K562 (cell line): ENCODE measurements around the gene PATJ. TPM values are rescaled to one million over a fixed set of nuclear protein-coding genes. Genes with fewer than 3 reads are reported as not detected.

Source experiments
- ATAC-seq: fragments of 200-7000 bp; cut with Tn5 transposase; 3 replicates; pipeline ENCODE4 v1.9.1; 2020; ENCODE audit warnings: moderate library complexity
- BruUV-seq: library from RNA; stranded (reverse); fragments of 400-500 nt; replicated peaks from 2 replicates; lab custom pipeline; 2021; lab: Mats Ljungman, UMichigan
- CTCF ChIA-PET: fragments of 300-600 bp; formaldehyde crosslinking; extraction: SDS; loops from one replicate; lab custom pipeline; 2021; ENCODE audit warnings: low intra/inter-chr PET ratio; lab: Yijun Ruan, JAX
- POLR2A ChIA-PET: fragments of 300-600, 350-650 bp; sonication (Branson Sonifier 250); formaldehyde crosslinking; extraction: SDS; loops from one replicate; lab custom pipeline; 2021; ENCODE audit warnings: antibody characterized with exemption, inconsistent platforms; lab: Yijun Ruan, JAX
- DNase-seq, 4 experiments: peaks; one replicate each; pipeline versions ENCODE4 v3.0.0 to v3.0.0-alpha.2; 2011 to 2018; ENCODE audit warnings: low spot score in 3 of 4, mixed read lengths in 3 of 4; ENCODE audit errors: extremely low read depth in 1 of 4
- FAIRE-seq: peaks from 2 replicates; lab custom pipeline; 2011; peaks lifted over from hg19 to GRCh38; lab: Jason Lieb, UNC
- H2AFZ ChIP-seq: 2 replicates; pipeline ENCODE4 v1.6.0; 2011; ENCODE audit warnings: low read depth, low read length, control low read depth, inconsistent platforms
- H3K27ac ChIP-seq: fragments of 200-600 bp; 3 replicates; pipeline ENCODE4 v1.8.0; 2011; ENCODE audit warnings: low read depth, mild to moderate bottlenecking, control low read depth, inconsistent platforms, low read length, moderate library complexity, mixed read lengths; ENCODE audit errors: extremely low read depth
- H3K27me3 ChIP-seq, 2 experiments: fragments of 300-600 bp in 1 of 2; 2 replicates in 1 of 2; 3 replicates in 1 of 2; pipeline versions ENCODE4 v1.6.0 to v1.8.0; 2011; ENCODE audit warnings: inconsistent platforms in 2 of 2, low read length in 2 of 2, mild to moderate bottlenecking in 1 of 2, mixed read lengths in 1 of 2, moderate library complexity in 1 of 2; ENCODE audit not compliant: control insufficient read depth in 2 of 2, insufficient read depth in 2 of 2
- H3K36me3 ChIP-seq: fragments of 300-600 bp; 3 replicates; pipeline ENCODE4 v1.8.0; 2011; ENCODE audit warnings: mild to moderate bottlenecking, low read length, inconsistent platforms; ENCODE audit not compliant: control insufficient read depth, insufficient read depth
- H3K4me1 ChIP-seq, 2 experiments: fragments of 200-600 bp in 1 of 2; replicated peaks in 1 of 2; 2 replicates in 1 of 2; 3 replicates in 1 of 2; pipeline versions ENCODE4 v1.5.1 to v1.8.0; 2011; ENCODE audit warnings: inconsistent platforms in 2 of 2, low read length in 2 of 2, mild to moderate bottlenecking in 1 of 2, mixed read lengths in 1 of 2, moderate library complexity in 1 of 2; ENCODE audit not compliant: control insufficient read depth in 2 of 2, insufficient read depth in 2 of 2
- H3K4me2 ChIP-seq: 2 replicates; pipeline ENCODE4 v1.6.1; 2011; ENCODE audit warnings: low read length, control low read depth, inconsistent platforms, mixed read lengths; ENCODE audit not compliant: insufficient read depth
- H3K4me3 ChIP-seq: fragments of 200-600 bp; sonication (generic), shearing (Covaris generic); 2 replicates; pipeline ENCODE4 v1.5.1; 2016; ENCODE audit warnings: control low read depth, inconsistent platforms
- H3K79me2 ChIP-seq: fragments of 200-600 bp; 3 replicates; pipeline ENCODE4 v1.8.0; 2011; ENCODE audit warnings: low read length, inconsistent platforms; ENCODE audit not compliant: control insufficient read depth, insufficient read depth
- H3K9ac ChIP-seq, 2 experiments: 2 replicates each; pipeline versions ENCODE4 v1.6.0 to v1.6.1; 2011; ENCODE audit warnings: low read depth in 2 of 2, low read length in 2 of 2, control low read depth in 1 of 2, inconsistent platforms in 1 of 2, mild to moderate bottlenecking in 1 of 2, mixed read lengths in 1 of 2; ENCODE audit not compliant: insufficient read depth in 1 of 2
- H3K9me1 ChIP-seq: one replicate; pipeline ENCODE4 v1.6.0; 2011; ENCODE audit warnings: inconsistent platforms, mild to moderate bottlenecking, low read length, moderate library complexity; ENCODE audit not compliant: control insufficient read depth, insufficient read depth
- H3K9me3 ChIP-seq: replicated peaks from 2 replicates; pipeline ENCODE4 v1.5.1; 2011; ENCODE audit warnings: low read depth, low read length, inconsistent platforms; ENCODE audit not compliant: control insufficient read depth, insufficient read depth
- H4K20me1 ChIP-seq: replicated peaks from 2 replicates; pipeline ENCODE4 v1.6.1; 2011; ENCODE audit warnings: low read length, inconsistent platforms, mixed read lengths; ENCODE audit not compliant: control insufficient read depth, insufficient read depth
- ARID1B ChIP-seq: fragments of 450-650 bp; IDR thresholded peaks from 2 replicates; pipeline ENCODE4 v1.6.1; 2016; ENCODE audit warnings: antibody characterized with exemption, mild to moderate bottlenecking, inconsistent platforms
- CBFA2T3 ChIP-seq: fragments of 450-650 bp; IDR thresholded peaks from 2 replicates; pipeline ENCODE4 v1.6.1; 2017
- E2F1 ChIP-seq: sonication (generic); formaldehyde crosslinking; IDR thresholded peaks from 2 replicates; pipeline ENCODE4 v1.8.1; 2023; ENCODE audit warnings: mild to moderate bottlenecking, missing genetic modification reagents, moderate library complexity
- HIVEP1 ChIP-seq: fragments of 250-450 bp; sonication (Bioruptor Pico); IDR thresholded peaks from 2 replicates; pipeline ENCODE4 v1.4.0; 2020; ENCODE audit warnings: mild to moderate bottlenecking
- HMBOX1 ChIP-seq: sonication (generic); IDR thresholded peaks from 2 replicates; pipeline ENCODE4 v1.6.1; 2016
- MTA2 ChIP-seq: fragments of 450-650 bp; IDR thresholded peaks from 2 replicates; pipeline ENCODE4 v1.6.1; 2016; ENCODE audit warnings: low read depth
- MYBL2 ChIP-seq, 2 experiments: fragments of 450-650 bp in 1 of 2; sonication (generic) in 1 of 2; formaldehyde crosslinking in 1 of 2; IDR thresholded peaks; 2 replicates each; pipeline versions ENCODE4 v1.6.1 to v1.8.1; 2017 to 2022; ENCODE audit warnings: borderline replicate concordance in 1 of 2, inconsistent platforms in 1 of 2, low read depth in 1 of 2, mild to moderate bottlenecking in 1 of 2, missing genetic modification reagents in 1 of 2, moderate library complexity in 1 of 2
- NKRF ChIP-seq: fragments of 450-650 bp; IDR thresholded peaks from 2 replicates; pipeline ENCODE4 v1.6.1; 2016; ENCODE audit warnings: borderline replicate concordance
- NRF1 ChIP-seq, 2 experiments: fragments of 450-650 bp; IDR thresholded peaks in 1 of 2; conservative IDR thresholded peaks in 1 of 2; 2 replicates each; pipeline ENCODE4 v1.6.1; 2014; ENCODE audit warnings: mild to moderate bottlenecking in 2 of 2
- RCOR1 ChIP-seq, 2 experiments: IDR thresholded peaks; 2 replicates each; pipeline ENCODE4 v1.6.1; 2012; ENCODE audit warnings: low read depth in 2 of 2, low read length in 2 of 2, borderline replicate concordance in 1 of 2, improper control_type of control experiment in 1 of 2
- UBTF ChIP-seq, 2 experiments: IDR thresholded peaks; 2 replicates each; pipeline ENCODE4 v1.6.1; 2012; ENCODE audit warnings: improper control_type of control experiment in 2 of 2, low read depth in 2 of 2, low read length in 2 of 2, borderline replicate concordance in 1 of 2
- ZBTB26 ChIP-seq: fragments of 450-650 bp; formaldehyde crosslinking; IDR thresholded peaks from 2 replicates; pipeline ENCODE4 v1.4.0; 2022; ENCODE audit warnings: missing genetic modification characterization
- ZNF324 ChIP-seq: fragments of 250-450 bp; sonication (Bioruptor Pico); IDR thresholded peaks from 2 replicates; pipeline ENCODE4 v1.4.0; 2020; ENCODE audit warnings: mild to moderate bottlenecking
- WGBS: fragments of 100-300 bp; shearing (Covaris generic); methylation state at CpG from one replicate; pipeline ENCODE4 v1.1.6; 2016; ENCODE audit warnings: low coverage, mixed read lengths; ENCODE audit not compliant: insufficient coverage; ENCODE audit errors: missing lambda C conversion rate; 5-methylcytosine and 5-hydroxymethylcytosine counted together
- in situ Hi-C: fragments of 300-500 bp; cut with MboI; formaldehyde crosslinking; loops from 4 replicates; pipeline ENCODE4 v1.15.0; 2018; ENCODE audit warnings: inconsistent platforms, mixed read lengths
- intact Hi-C: fragments of 100-400 bp; cut with micrococcal nuclease; formaldehyde crosslinking; loops from 2 replicates; pipeline ENCODE4 v1.14.2; 2022
- polyA plus RNA-seq, 8 experiments: library from polyadenylated mRNA; depleted of rRNA in 4 of 8; stranded (reverse) in 5 of 8; unstranded in 3 of 8; fragments of >200 nt; fragmentation: Nextera tagmentation in 2 of 8; fragmentation: Illumina TruSeq in 1 of 8; extraction: Ambion mirVana in 2 of 8; extraction: Trizol in 1 of 8; gene quantifications; 2 replicates each; pipeline versions ENCODE4 v1.2.1 to v1.2.3, GENCODE V29; 2011 to 2014; ENCODE audit warnings: inconsistent platforms in 1 of 8, missing spikeins in 1 of 8
- total RNA-seq, 7 experiments: library from RNA; depleted of rRNA in 6 of 7; stranded (reverse); fragments of >200 nt in 6 of 7; fragmentation: Illumina TruSeq in 2 of 7; extraction: Trizol in 2 of 7; gene quantifications; 2 replicates each; pipeline versions ENCODE4 v1.2.1 to v1.2.3, GENCODE V29; 2011 to 2021; ENCODE audit warnings: low replicate concordance in 1 of 7

Gene PATJ
- total and polyA plus RNA-seq, 9 of the 15 experiments (the other 6 are each of a cell fraction or from before 2014, with no cell fraction given): 0.22 TPM; not detected in 8

- TF ChIP-seq NKRF (no peak), ARID1B (peak; percentile 67), CBFA2T3 (peak; percentile 78)
- TF ChIP-seq, all 486 proteins: peak for 9
These were observed 131.3 kb downstream of the PATJ start (continued) for GRCh38 chr1:61873581-61873980.

GRCh38 chr1:61873994-61874393 is 131.7 kb downstream of the PATJ start:
- H3K27ac ChIP-seq: no peak overlapping the region
- peaks cover 0 to 3% of the 10 kb centered on the region in 2 experiments; a peak in 1 of 5 replicates for H3K4me1 ChIP-seq
- no TSS peak for BruUV-seq
- H3K27me3 ChIP-seq: no peaks in the 10 kb centered on the region; a peak in 1 of 5 replicates
- H3K9me3 ChIP-seq: no peaks in the 10 kb centered on the region
- ChIA-PET CTCF (no interaction called here), POLR2A (no interaction called here)
- H3K9ac ChIP-seq: no peak overlapping the region
- no peak for ATAC-seq
- DNase-seq: no peak
- in situ Hi-C loops (no loop called here), intact Hi-C loops (no loop called here)
- H3K36me3 ChIP-seq: no peaks in the 10 kb centered on the region
- no peak overlapping the region for H3K4me3 ChIP-seq
- no peaks in the 10 kb centered on the region for H3K9me1 ChIP-seq
- H3K4me2 ChIP-seq: no peak overlapping the region
- WGBS: 10% methylated on average over 1 of the region's 1 CpG
- FAIRE-seq: no peak
- H2AFZ ChIP-seq: no peak overlapping the region
- no peaks in the 10 kb centered on the region for H3K79me2 ChIP-seq
- no peaks in the 10 kb centered on the region for H4K20me1 ChIP-seq
- TF ChIP-seq RCOR1 (IDR thresholded peaks at IDR 0.05; ENCODE audit: borderline replicate concordance in 1 of 2, low read depth in 2 of 2, low read length in 2 of 2): no peak
- TF ChIP-seq HIVEP1 (CRISPR knock-in tag): no peak
- no peak for TF ChIP-seq HMBOX1
- TF ChIP-seq MTA2: no peak
- no peak for TF ChIP-seq MYBL2 (IDR thresholded peaks at IDR 0.05; ENCODE audit: low read depth)
- no peak for TF ChIP-seq MYBL2 (CRISPR knock-in tag; IDR thresholded peaks at IDR 0.05; ENCODE audit: borderline replicate concordance)
- TF ChIP-seq E2F1 (CRISPR knock-in tag): no peak
- no peak for TF ChIP-seq NRF1 (conservative IDR thresholded peaks at IDR 0.05 in 1 of 2, IDR thresholded peaks at IDR 0.05 in 1 of 2)
- TF ChIP-seq ZBTB26 (CRISPR knock-in tag): no peak
- TF ChIP-seq ZNF324 (CRISPR knock-in tag): no peak
- TF ChIP-seq UBTF (IDR thresholded peaks at IDR 0.05; ENCODE audit: borderline replicate concordance in 1 of 2, low read depth in 2 of 2, low read length in 2 of 2): no peak
